GM21825 (cell line): ENCODE data around the gene XKR7.

ENCODE experiments used
- ATAC-seq: cut with Tn5 transposase; IDR thresholded peaks from one replicate; pipeline ENCODE4 v1.9.1; 2021; ENCODE audit warnings: mild to moderate bottlenecking, moderate library complexity; ENCODE audit not compliant: unreplicated experiment

The XKR7 gene

DNA sequence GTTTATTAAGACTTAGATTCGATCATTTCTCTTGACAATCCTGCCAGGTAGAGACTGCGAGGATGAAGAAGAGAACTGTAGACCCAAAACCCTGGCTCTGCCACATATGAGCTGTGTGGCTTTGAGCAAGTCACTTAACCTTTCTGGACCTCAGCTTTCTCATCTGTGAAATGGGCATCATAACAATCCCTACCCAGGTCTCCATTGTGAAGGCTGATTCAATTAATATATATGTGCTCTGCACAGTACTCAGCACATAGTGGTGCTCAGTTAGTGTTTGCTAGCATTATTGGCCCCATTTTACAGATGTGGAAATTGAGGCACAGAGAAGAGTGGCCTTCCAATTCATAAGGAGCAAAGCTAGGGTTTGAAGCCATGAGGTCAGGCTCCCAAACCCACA, 7.9 kb downstream of the XKR7 start:
- no peak for ATAC-seq

GRCh38 chr20:31977080-31977479, 9.1 kb downstream of the XKR7 start:
- no peak for ATAC-seq

DNA sequence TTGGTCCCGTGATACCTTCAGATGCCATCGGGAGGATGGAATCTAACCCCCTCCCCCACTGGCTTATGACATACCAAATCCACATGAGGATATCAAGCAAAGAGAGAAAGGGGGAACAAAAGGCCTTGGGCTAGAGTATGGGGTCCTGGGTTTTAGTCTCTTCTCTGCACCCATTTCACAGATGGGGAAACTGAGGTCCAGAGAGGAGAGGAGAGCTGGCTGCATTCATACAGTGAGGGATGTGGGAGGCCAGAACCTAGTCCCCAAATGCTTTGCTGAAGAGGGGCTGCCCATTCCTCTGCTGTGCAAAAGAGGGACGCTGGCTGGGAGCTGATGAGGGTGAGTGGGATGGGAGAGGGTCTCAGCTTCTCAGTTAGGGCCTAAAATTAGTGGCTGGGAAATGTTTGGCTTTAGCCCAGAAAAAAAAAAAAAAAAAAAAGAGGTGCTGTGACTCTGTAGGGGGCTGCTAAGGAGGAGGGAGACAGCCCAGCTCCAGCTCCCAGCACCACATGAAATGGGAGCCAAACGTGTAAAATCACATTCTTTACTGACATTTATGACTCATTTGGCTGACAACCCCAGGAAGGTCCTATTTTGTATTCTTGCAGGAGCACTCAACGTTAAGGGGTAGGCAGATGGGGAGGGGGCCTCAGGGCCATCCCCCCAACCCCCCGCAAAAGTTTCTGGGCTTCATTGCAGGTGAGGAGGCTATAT, 11.9 kb downstream of the XKR7 start:
- ATAC-seq, result no peak

GRCh38 chr20:31981784-31982183, 13.8 kb downstream of the XKR7 start:
- ATAC-seq, result no peak

DNA sequence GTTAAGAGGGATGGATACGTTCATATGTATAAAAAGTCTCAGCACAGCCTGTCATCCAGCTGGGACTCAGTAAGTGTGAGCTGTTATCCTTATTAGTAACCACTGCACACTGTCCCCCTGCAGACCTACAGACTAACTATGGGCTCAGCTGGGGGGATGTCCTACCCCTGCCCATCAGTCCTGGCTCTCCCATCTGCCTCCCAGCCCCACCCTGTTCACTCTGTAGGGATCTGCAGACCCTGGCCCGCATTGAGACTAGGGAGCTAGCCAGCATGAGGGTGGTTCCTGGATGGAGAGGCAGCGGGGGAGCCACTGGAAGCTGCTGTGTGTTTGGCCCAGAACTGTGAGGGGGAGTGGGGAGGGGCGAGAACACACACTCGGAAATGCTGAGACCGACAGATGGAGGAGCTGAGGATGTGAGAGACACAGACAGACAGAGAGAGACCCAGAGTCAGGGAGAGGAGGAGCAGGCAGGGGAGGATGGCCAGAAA, 17.1 kb downstream of the XKR7 start:
- ATAC-seq, result no peak

DNA sequence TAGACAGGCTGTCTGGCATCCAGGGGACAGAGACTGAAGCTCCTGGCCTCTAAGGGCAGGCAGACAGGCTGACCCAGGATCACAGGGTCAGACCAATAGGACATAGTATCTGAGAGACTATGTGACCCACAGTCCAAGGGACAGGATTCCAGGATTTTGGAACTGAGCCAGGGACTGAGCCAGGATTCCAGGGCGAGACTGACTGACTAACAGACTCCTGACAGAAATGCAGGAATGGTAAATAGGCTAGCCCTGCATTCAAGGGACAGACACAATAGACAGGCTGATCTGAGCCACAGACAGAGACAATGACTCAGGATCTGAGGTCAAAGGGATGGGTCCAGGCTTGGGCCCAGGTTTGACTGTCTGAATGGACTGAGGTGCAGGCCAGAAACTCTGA, 19.8 kb downstream of the XKR7 start:
- no peak for ATAC-seq

GRCh38 chr20:31988430-31989015, 20.6 kb downstream of the XKR7 start:
- ATAC-seq, result no peak

DNA sequence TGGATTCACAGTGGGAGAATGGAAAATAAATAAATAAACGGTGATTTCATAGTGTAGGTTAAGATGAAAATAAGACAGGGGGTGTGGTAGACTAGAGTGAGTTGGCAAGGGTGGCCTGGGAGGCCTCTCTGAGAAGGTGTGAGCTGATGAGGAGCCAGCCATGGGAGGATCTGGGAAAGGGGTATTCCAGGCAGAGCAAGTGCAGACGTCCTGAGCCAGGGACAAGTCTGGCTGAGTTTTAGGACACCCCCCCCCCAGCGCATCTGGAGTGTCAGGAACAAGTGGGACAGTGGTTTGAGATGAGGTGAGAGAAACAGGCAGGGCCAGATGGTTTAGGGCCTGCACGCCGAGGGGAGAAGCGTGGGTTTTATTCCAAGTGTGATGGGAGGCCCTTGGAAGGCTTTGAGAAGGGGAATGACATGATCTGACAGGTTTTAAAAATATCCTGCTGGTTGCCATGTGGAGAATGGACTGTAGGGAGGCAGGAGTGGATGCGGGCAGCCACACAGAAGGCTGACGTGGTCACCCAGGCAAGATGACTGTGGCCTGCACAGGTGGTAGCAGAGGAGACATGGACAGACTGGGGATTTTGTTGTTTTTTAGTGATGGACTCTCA, 21.2 kb downstream of the XKR7 start:
- ATAC-seq, result no peak

- ATAC-seq, result no peak
These were observed 22.8 kb downstream of the XKR7 start for GRCh38 chr20:31990641-31991338.

GRCh38 chr20:31991339-31991705, 23.4 kb downstream of the XKR7 start:
- no peak for ATAC-seq

- no peak for ATAC-seq
These were observed 24.1 kb downstream of the XKR7 start for GRCh38 chr20:31992086-31992485.

DNA sequence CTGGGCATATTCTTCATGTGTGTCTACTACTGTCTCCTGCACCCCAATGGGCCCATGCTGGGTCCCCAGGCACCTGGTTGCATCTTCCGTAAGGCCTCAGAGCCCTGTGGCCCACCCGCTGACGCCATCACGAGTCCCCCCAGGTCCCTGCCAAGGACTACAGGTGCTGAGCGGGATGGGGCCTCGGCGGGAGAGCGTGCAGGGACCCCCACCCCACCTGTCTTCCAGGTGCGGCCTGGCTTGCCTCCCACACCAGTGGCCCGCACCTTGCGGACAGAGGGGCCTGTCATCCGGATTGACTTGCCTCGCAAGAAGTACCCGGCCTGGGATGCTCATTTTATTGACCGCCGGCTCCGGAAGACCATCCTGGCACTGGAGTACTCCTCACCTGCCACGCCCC, 29.0 kb downstream of the XKR7 start:
- no peak for ATAC-seq

DNA sequence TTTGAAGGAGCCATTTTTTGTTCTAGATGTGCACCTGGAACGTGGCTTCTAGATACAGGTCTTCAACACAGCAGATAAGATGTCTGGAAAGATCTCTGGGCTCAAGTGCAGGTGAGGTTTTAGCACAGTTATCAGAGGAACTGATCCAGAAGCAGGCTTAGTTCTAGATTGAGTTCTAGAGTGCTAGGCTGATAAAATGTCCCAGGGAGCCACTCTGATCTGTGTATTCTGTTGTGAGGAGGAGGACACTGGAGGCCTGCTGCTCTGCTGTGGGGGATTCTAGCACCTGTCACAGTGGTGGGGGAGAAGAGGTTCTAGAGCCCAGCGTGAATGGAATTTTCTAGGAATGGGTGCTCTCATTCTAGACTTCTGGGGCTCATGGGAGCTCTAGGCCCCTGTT, 30.3 kb downstream of the XKR7 start:
- ATAC-seq, result no peak

GRCh38 chr20:32003325-32003724, 35.4 kb downstream of the XKR7 start:
- ATAC-seq, result no peak

- no peak for ATAC-seq
These were observed 37.0 kb downstream of the XKR7 start for GRCh38 chr20:32004963-32005362.

DNA sequence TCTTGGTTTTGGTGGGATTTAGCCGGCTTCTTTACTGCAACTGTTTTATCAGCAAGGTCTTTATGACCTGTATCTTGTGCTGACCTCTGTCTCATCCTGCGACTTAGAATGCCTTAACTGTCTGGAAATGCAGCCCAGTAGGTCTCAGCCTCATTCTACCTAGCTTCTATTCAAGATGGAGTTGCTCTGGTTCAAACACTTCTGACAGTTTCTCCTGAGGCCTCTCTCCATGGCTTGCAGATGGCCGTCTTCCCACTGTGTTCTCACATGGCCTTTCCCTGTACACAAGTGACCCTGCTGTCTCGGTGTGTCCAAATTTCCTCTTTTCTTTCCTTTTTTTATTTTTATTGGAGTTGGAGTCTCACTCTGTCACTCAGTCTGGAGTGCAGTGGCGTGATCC, 38.1 kb downstream of the XKR7 start:
- no peak for ATAC-seq

GRCh38 chr20:32006841-32007786, 39.2 kb downstream of the XKR7 start:
- no peak for ATAC-seq

DNA sequence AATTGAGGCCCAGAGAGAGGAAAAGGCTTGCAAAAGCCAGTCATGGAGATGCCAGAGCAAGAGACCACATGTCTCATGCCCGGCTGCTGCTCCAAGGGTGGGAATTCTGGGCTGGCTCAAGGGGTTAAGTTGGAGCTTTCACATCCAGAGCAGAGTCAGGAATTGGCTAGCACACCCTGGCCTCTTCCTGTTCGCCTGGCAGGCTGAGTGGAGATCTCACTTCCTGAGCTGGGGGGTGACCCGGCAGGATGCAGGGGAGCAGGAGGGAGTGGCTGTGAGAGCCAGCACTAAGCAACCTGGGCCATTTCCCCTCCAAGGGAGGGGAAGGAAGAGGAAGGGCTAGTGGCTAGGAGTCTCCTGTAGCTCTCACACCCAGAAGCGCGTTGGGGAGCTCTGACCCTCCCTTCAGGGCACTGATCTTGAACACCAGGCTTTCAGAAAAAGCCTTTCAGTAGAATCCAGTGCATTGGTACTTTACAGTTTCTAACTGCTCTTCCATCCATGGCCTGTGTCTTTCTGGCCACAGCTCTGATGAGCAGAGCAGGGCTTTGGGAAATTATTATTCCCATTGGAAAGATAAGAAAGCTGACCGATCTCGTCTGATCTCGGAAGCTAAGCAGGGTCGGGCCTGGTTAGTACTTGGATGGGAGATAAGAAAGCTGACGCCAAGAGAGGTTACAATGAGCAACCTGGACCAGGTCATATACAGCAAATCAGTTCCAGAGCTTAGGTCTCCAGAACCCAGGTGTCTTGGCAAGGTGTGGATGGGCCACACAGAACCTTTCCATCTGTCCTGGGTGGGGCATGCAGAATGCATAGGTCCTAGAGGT, 40.1 kb downstream of the XKR7 start:
- no peak for ATAC-seq

DNA sequence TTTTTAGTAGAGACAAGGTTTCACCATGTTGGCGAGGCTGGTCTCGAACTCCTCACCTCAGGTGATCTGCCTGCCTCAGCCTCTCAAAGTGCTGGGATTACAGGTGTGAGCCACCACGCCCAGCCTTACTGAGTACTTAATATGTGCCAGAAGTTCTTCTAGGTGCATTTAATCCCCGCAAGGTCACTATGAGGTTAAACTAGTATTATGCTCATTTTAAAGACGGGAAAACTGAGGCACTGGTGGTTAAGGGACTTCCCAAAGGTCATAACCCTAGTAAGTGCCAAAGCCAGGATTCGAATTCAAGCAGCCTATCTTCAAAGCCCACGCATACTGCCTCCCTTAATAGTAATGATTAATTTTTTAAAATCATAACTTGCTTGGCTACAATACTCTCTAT, 41.6 kb downstream of the XKR7 start:
- no peak for ATAC-seq

- no peak for ATAC-seq
These were observed 42.1 kb downstream of the XKR7 start, which contains the start of gene CCM2L for GRCh38 chr20:32010101-32010500. TSS of gene CCM2L (plus strand) at chr20:32010438. CDS start at chr20:32010455, 17 bp downstream.
